HEK293 (cell line): ENCODE data around the gene PLEKHG7.

ENCODE experiments used
- CTCF ChIA-PET: fragments of 350-600 bp; formaldehyde crosslinking; extraction: SDS; loops from one replicate; lab custom pipeline; 2021; ENCODE audit warnings: antibody characterized with exemption; lab: Yijun Ruan, JAX
- POLR2A ChIA-PET: fragments of 300-600 bp; formaldehyde crosslinking; extraction: SDS; loops from one replicate; lab custom pipeline; 2020; ENCODE audit warnings: antibody characterized with exemption, inconsistent platforms; lab: Yijun Ruan, JAX
- H3K27ac ChIP-seq: fragments of 200-500 bp; sonication (Bioruptor generic); 2 replicates; pipeline ENCODE4 v1.5.1; 2014; ENCODE audit warnings: low read depth, low read length, control low read depth, inconsistent platforms; ENCODE audit errors: extremely low read depth
- H3K36me3 ChIP-seq, 2 experiments: fragments of 200-500 bp in 1 of 2; sonication (Bioruptor generic) in 1 of 2; 1 replicate in 1 of 2; 2 replicates in 1 of 2; pipeline ENCODE4 v1.5.1; 2014 to 2017; ENCODE audit warnings: inconsistent platforms in 2 of 2, low read length in 2 of 2; ENCODE audit not compliant: control insufficient read depth in 2 of 2, insufficient read depth in 1 of 2
- H3K4me1 ChIP-seq: fragments of 200-500 bp; sonication (Bioruptor generic); 2 replicates; pipeline ENCODE4 v1.5.1; 2014; ENCODE audit warnings: mild to moderate bottlenecking, low read length, inconsistent platforms; ENCODE audit not compliant: control insufficient read depth, insufficient read depth
- H3K4me3 ChIP-seq: 2 replicates; pipeline ENCODE4 v1.5.1; 2011; ENCODE audit warnings: low read depth, mild to moderate bottlenecking, control low read depth, low read length, moderate library complexity
- H3K9me3 ChIP-seq: fragments of 200-500 bp; sonication (Bioruptor generic); 2 replicates; pipeline ENCODE4 v1.5.1; 2014; ENCODE audit warnings: low read depth, low read length, inconsistent platforms; ENCODE audit not compliant: control insufficient read depth, insufficient read depth
- GLI2 ChIP-seq: fragments of 450-650 bp; formaldehyde crosslinking; IDR thresholded peaks from 2 replicates; pipeline ENCODE4; 2017; ENCODE audit warnings: missing biosample characterization, missing genetic modification characterization, low read depth, borderline replicate concordance
- KLF8 ChIP-seq: fragments of 450-650 bp; formaldehyde crosslinking; IDR thresholded peaks from 2 replicates; pipeline ENCODE4 v1.5.1; 2016; ENCODE audit warnings: missing biosample characterization, missing genetic modification characterization
- MEIS1 ChIP-seq: sonication (generic); formaldehyde crosslinking; IDR thresholded peaks from 2 replicates; pipeline ENCODE4 v1.8.1; 2022; ENCODE audit warnings: missing genetic modification reagents, mild to moderate bottlenecking, borderline replicate concordance
- SETDB1 ChIP-seq: IDR thresholded peaks from one replicate; pipeline ENCODE4 v1.6.1; 2017; ENCODE audit warnings: mild to moderate bottlenecking, low read length, moderate library complexity, mixed read lengths; ENCODE audit not compliant: insufficient read length
- WT1 ChIP-seq: fragments of 450-650 bp; formaldehyde crosslinking; IDR thresholded peaks from 2 replicates; pipeline ENCODE4 v1.5.1; 2016; ENCODE audit warnings: missing biosample characterization, missing genetic modification characterization
- ZBTB17 ChIP-seq: fragments of 450-650 bp; formaldehyde crosslinking; IDR thresholded peaks from 2 replicates; pipeline ENCODE4 v1.5.1; 2016; ENCODE audit warnings: missing biosample characterization, missing genetic modification characterization
- ZFHX2 ChIP-seq: fragments of 450-650 bp; formaldehyde crosslinking; conservative IDR thresholded peaks from 2 replicates; pipeline ENCODE4 v1.5.1; 2016; ENCODE audit warnings: missing biosample characterization, missing genetic modification characterization
- ZNF157 ChIP-seq: fragments of 450-650 bp; formaldehyde crosslinking; IDR thresholded peaks from 2 replicates; pipeline ENCODE4 v1.5.1; 2016; ENCODE audit warnings: missing biosample characterization, missing genetic modification characterization
- ZNF184 ChIP-seq: fragments of 450-650 bp; IDR thresholded peaks from 2 replicates; pipeline ENCODE4 v1.5.1; 2018; ENCODE audit warnings: missing biosample characterization, mild to moderate bottlenecking, missing genetic modification characterization
- ZNF2 ChIP-seq: fragments of 450-650 bp; formaldehyde crosslinking; IDR thresholded peaks from 2 replicates; pipeline ENCODE4 v1.5.1; 2016; ENCODE audit warnings: missing biosample characterization, missing genetic modification characterization
- ZNF37A ChIP-seq: fragments of 450-650 bp; IDR thresholded peaks from 2 replicates; pipeline ENCODE4 v1.5.1; 2018; ENCODE audit warnings: missing biosample characterization, missing genetic modification characterization
- ZNF423 ChIP-seq: fragments of 450-650 bp; formaldehyde crosslinking; IDR thresholded peaks from 2 replicates; pipeline ENCODE4 v1.5.1; 2016; ENCODE audit warnings: missing biosample characterization, missing genetic modification characterization
- ZNF501 ChIP-seq: fragments of 450-650 bp; formaldehyde crosslinking; IDR thresholded peaks from 2 replicates; pipeline ENCODE4 v1.5.1; 2016; ENCODE audit warnings: missing biosample characterization, missing genetic modification characterization
- ZNF610 ChIP-seq: fragments of 450-650 bp; formaldehyde crosslinking; IDR thresholded peaks from 2 replicates; pipeline ENCODE4 v1.5.1; 2016; ENCODE audit warnings: missing biosample characterization, missing genetic modification characterization, borderline replicate concordance
- ZNF776 ChIP-seq: fragments of 450-650 bp; formaldehyde crosslinking; IDR thresholded peaks from 2 replicates; pipeline ENCODE4 v1.5.0; 2017; ENCODE audit warnings: missing biosample characterization, missing genetic modification characterization, borderline replicate concordance
- ZNF830 ChIP-seq: fragments of 450-650 bp; IDR thresholded peaks from 2 replicates; pipeline ENCODE4 v1.5.0; 2018; ENCODE audit warnings: missing biosample characterization, missing genetic modification characterization, low read depth, mild to moderate bottlenecking, moderate library complexity
- ZSCAN16 ChIP-seq: fragments of 450-650 bp; formaldehyde crosslinking; IDR thresholded peaks from 2 replicates; pipeline ENCODE4 v1.5.1; 2016; ENCODE audit warnings: missing biosample characterization, missing genetic modification characterization
- TF ChIP-seq, protein P1 (sequence below): fragments of 450-650 bp; formaldehyde crosslinking; IDR thresholded peaks from 2 replicates; pipeline ENCODE4 v1.5.1; 2017; ENCODE audit warnings: missing biosample characterization, missing genetic modification characterization
- TF ChIP-seq, protein P2 (sequence below): fragments of 450-650 bp; formaldehyde crosslinking; IDR thresholded peaks from 2 replicates; pipeline ENCODE4 v1.5.1; 2016; ENCODE audit warnings: missing biosample characterization, missing genetic modification characterization
- TF ChIP-seq, protein P3 (sequence below): fragments of 450-650 bp; formaldehyde crosslinking; IDR thresholded peaks from 2 replicates; pipeline ENCODE4 v1.5.1; 2016; ENCODE audit warnings: missing biosample characterization, missing genetic modification characterization, borderline replicate concordance
- TF ChIP-seq, protein P4 (sequence below): fragments of 450-650 bp; IDR thresholded peaks from 2 replicates; pipeline ENCODE4 v1.5.1; 2018; ENCODE audit warnings: missing biosample characterization, missing genetic modification characterization
- TF ChIP-seq, protein P5 (sequence below): IDR thresholded peaks from 2 replicates; pipeline ENCODE4 v1.6.1; 2011; ENCODE audit warnings: mild to moderate bottlenecking, low read depth, low read length, borderline replicate concordance

The PLEKHG7 gene

DNA sequence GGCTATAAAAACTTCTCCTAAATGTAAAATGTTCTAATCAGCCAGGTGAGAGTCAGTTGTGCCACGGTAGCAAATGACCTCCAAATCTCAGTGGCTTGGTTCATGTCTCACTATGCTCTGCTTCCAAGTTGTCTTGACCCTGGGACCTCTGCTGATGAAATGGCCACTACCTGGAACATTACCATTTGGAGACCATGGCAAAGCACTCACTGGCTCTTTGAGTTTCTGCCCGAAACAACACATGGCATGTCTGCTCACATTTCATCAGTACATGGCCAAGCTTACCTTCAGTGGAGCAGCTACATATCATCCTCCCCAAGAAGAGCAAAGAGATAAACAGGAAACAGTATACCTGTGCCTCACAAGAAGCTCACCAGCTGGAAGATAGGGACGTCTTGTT lies 40.2 kb downstream of the PLEKHG7 start:
- no peak overlapping the region for H3K4me3 ChIP-seq
- ChIA-PET CTCF (no interaction called here), POLR2A (interaction anchor here (0.6 kb wide), 1 partner anchor 224 kb away, joined by 3 read pairs; no protein-coding TSS in a partner anchor)
- no peak overlapping the region for H3K27ac ChIP-seq
- H3K9me3 ChIP-seq: no peaks in the 10 kb centered on the region
- no peaks in the 10 kb centered on the region for H3K36me3 ChIP-seq
- H3K4me1 ChIP-seq: peaks cover 8% of the 10 kb centered on the region; the same call in 1 of the 2 replicates
- TF ChIP-seq, protein P1, sequence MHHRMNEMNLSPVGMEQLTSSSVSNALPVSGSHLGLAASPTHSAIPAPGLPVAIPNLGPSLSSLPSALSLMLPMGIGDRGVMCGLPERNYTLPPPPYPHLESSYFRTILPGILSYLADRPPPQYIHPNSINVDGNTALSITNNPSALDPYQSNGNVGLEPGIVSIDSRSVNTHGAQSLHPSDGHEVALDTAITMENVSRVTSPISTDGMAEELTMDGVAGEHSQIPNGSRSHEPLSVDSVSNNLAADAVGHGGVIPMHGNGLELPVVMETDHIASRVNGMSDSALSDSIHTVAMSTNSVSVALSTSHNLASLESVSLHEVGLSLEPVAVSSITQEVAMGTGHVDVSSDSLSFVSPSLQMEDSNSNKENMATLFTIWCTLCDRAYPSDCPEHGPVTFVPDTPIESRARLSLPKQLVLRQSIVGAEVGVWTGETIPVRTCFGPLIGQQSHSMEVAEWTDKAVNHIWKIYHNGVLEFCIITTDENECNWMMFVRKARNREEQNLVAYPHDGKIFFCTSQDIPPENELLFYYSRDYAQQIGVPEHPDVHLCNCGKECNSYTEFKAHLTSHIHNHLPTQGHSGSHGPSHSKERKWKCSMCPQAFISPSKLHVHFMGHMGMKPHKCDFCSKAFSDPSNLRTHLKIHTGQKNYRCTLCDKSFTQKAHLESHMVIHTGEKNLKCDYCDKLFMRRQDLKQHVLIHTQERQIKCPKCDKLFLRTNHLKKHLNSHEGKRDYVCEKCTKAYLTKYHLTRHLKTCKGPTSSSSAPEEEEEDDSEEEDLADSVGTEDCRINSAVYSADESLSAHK (tag by site-specific recombination): no peak
- TF ChIP-seq SETDB1 (no peak), ZNF776 (no peak), MEIS1 (CRISPR knock-in tag) (no peak), ZNF610 (tag by site-specific recombination) (no peak), ZNF501 (no peak), ZBTB17 (tag by site-specific recombination) (no peak), ZNF157 (tag by site-specific recombination) (no peak), KLF8 (tag by site-specific recombination) (no peak)
- TF ChIP-seq, protein P2, sequence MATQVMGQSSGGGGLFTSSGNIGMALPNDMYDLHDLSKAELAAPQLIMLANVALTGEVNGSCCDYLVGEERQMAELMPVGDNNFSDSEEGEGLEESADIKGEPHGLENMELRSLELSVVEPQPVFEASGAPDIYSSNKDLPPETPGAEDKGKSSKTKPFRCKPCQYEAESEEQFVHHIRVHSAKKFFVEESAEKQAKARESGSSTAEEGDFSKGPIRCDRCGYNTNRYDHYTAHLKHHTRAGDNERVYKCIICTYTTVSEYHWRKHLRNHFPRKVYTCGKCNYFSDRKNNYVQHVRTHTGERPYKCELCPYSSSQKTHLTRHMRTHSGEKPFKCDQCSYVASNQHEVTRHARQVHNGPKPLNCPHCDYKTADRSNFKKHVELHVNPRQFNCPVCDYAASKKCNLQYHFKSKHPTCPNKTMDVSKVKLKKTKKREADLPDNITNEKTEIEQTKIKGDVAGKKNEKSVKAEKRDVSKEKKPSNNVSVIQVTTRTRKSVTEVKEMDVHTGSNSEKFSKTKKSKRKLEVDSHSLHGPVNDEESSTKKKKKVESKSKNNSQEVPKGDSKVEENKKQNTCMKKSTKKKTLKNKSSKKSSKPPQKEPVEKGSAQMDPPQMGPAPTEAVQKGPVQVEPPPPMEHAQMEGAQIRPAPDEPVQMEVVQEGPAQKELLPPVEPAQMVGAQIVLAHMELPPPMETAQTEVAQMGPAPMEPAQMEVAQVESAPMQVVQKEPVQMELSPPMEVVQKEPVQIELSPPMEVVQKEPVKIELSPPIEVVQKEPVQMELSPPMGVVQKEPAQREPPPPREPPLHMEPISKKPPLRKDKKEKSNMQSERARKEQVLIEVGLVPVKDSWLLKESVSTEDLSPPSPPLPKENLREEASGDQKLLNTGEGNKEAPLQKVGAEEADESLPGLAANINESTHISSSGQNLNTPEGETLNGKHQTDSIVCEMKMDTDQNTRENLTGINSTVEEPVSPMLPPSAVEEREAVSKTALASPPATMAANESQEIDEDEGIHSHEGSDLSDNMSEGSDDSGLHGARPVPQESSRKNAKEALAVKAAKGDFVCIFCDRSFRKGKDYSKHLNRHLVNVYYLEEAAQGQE (tag by site-specific recombination): no peak
- TF ChIP-seq, protein P3, sequence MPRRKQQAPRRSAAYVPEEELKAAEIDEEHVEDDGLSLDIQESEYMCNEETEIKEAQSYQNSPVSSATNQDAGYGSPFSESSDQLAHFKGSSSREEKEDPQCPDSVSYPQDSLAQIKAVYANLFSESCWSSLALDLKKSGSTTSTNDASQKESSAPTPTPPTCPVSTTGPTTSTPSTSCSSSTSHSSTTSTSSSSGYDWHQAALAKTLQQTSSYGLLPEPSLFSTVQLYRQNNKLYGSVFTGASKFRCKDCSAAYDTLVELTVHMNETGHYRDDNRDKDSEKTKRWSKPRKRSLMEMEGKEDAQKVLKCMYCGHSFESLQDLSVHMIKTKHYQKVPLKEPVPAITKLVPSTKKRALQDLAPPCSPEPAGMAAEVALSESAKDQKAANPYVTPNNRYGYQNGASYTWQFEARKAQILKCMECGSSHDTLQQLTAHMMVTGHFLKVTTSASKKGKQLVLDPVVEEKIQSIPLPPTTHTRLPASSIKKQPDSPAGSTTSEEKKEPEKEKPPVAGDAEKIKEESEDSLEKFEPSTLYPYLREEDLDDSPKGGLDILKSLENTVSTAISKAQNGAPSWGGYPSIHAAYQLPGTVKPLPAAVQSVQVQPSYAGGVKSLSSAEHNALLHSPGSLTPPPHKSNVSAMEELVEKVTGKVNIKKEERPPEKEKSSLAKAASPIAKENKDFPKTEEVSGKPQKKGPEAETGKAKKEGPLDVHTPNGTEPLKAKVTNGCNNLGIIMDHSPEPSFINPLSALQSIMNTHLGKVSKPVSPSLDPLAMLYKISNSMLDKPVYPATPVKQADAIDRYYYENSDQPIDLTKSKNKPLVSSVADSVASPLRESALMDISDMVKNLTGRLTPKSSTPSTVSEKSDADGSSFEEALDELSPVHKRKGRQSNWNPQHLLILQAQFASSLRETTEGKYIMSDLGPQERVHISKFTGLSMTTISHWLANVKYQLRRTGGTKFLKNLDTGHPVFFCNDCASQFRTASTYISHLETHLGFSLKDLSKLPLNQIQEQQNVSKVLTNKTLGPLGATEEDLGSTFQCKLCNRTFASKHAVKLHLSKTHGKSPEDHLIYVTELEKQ (tag by site-specific recombination): no peak

DNA sequence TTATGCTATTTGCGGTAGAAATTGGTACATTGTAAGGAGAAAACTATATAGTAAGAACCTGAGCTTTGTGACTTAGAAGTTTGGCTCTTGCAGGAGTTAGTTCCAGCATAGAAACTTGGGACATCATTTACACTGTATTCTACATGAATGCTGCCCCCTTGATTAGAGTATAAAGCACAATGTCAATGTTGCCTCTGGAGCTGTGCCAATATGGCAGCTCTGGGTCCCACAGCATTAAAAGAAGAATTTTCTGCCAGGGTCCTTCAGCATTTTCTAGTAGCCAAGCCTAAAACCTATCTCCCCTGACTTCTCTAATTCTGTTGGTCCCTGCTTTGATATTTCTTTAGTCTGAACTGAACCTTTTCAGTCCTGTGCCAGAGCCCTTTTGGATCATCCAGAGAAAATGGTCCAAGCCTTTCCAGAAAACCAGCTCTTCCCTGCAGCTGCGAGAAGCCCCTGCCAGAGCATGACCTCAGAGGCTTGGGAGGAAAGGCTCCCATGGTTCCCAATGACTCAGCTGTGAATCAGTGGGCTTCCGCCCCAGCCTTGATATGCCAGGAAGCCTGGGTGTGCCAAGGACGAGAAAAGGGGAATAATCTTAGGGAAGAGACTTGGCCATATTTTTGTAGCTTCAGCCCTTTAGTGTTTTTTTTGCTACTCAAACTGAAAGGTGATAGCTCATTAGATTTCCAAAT lies 43.2 kb downstream of the PLEKHG7 start:
- H3K36me3 ChIP-seq: no peaks in the 10 kb centered on the region
- ChIA-PET POLR2A (no interaction called here), CTCF (interaction anchor here (1.0 kb wide), 1 partner anchor 651 kb away, joined by 4 read pairs; no protein-coding TSS in a partner anchor)
- no peaks in the 10 kb centered on the region for H3K9me3 ChIP-seq
- H3K27ac ChIP-seq: no peak overlapping the region
- no peak overlapping the region for H3K4me3 ChIP-seq
- peaks cover 8% of the 10 kb centered on the region; the same call in 1 of the 2 replicates for H3K4me1 ChIP-seq
- TF ChIP-seq, protein P4, sequence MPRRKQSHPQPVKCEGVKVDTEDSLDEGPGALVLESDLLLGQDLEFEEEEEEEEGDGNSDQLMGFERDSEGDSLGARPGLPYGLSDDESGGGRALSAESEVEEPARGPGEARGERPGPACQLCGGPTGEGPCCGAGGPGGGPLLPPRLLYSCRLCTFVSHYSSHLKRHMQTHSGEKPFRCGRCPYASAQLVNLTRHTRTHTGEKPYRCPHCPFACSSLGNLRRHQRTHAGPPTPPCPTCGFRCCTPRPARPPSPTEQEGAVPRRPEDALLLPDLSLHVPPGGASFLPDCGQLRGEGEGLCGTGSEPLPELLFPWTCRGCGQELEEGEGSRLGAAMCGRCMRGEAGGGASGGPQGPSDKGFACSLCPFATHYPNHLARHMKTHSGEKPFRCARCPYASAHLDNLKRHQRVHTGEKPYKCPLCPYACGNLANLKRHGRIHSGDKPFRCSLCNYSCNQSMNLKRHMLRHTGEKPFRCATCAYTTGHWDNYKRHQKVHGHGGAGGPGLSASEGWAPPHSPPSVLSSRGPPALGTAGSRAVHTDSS (tag by site-specific recombination): no peak
- no peak for TF ChIP-seq ZNF423
- no peak for TF ChIP-seq ZSCAN16 (tag by site-specific recombination)
- no peak for TF ChIP-seq ZFHX2 (tag by site-specific recombination)
- no peak for TF ChIP-seq ZNF830
- no peak for TF ChIP-seq ZNF2 (tag by site-specific recombination)
- TF ChIP-seq, protein P5, sequence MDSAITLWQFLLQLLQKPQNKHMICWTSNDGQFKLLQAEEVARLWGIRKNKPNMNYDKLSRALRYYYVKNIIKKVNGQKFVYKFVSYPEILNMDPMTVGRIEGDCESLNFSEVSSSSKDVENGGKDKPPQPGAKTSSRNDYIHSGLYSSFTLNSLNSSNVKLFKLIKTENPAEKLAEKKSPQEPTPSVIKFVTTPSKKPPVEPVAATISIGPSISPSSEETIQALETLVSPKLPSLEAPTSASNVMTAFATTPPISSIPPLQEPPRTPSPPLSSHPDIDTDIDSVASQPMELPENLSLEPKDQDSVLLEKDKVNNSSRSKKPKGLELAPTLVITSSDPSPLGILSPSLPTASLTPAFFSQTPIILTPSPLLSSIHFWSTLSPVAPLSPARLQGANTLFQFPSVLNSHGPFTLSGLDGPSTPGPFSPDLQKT: no peak
- no peak for TF ChIP-seq GLI2 (tag by site-specific recombination)
- TF ChIP-seq ZNF184 (tag by site-specific recombination): no peak
- no peak for TF ChIP-seq WT1 (tag by site-specific recombination)
- TF ChIP-seq ZNF37A (tag by site-specific recombination): no peak
